Fibroblast of skin of abdomen (primary cell): ENCODE data around the gene PKD1.

Experiments
- DNase-seq: peaks from one replicate; pipeline ENCODE4 v3.0.0-alpha.2; 2013

The PKD1 gene

GRCh38 chr16:2086812-2087747, 48.6 kb downstream of the PKD1 start:
- no peak for DNase-seq

- DNase-seq, result no peak
These were observed 49.5 kb downstream of the PKD1 start for GRCh38 chr16:2086106-2086742.

GRCh38 chr16:2085669-2086068, 50.0 kb downstream of the PKD1 start:
- no peak for DNase-seq

- DNase-seq, result no peak
These were observed 50.6 kb downstream of the PKD1 start for GRCh38 chr16:2084895-2085625.

- no peak for DNase-seq
These were observed 51.6 kb downstream of the PKD1 start for GRCh38 chr16:2083876-2084780.

GRCh38 chr16:2083409-2083808, 52.3 kb downstream of the PKD1 start:
- DNase-seq, result no peak

GRCh38 chr16:2082983-2083364, 52.7 kb downstream of the PKD1 start:
- no peak for DNase-seq

- DNase-seq, result no peak
These were observed 53.3 kb downstream of the PKD1 start for GRCh38 chr16:2082171-2082982.

- DNase-seq, result no peak
These were observed 54.3 kb downstream of the PKD1 start for GRCh38 chr16:2081201-2082084.

- DNase-seq, result no peak
These were observed 55.7 kb downstream of the PKD1 start for GRCh38 chr16:2079991-2080390.

- no peak for DNase-seq
These were observed 56.3 kb downstream of the PKD1 start for GRCh38 chr16:2079311-2079800.

GRCh38 chr16:2078691-2079090, 57.0 kb downstream of the PKD1 start:
- no peak for DNase-seq

- DNase-seq, result no peak
These were observed 57.6 kb downstream of the PKD1 start for GRCh38 chr16:2078096-2078495.

- no peak for DNase-seq
These were observed 58.0 kb downstream of the PKD1 start for GRCh38 chr16:2077696-2078095.

- DNase-seq, result no peak
These were observed 58.7 kb downstream of the PKD1 start for GRCh38 chr16:2077016-2077415.

- no peak for DNase-seq
These were observed 59.4 kb downstream of the PKD1 start for GRCh38 chr16:2076072-2076865.

GRCh38 chr16:2075631-2076030, 60.1 kb downstream of the PKD1 start:
- DNase-seq, result no peak

GRCh38 chr16:2074071-2074470, 61.6 kb downstream of the PKD1 start:
- DNase-seq, result no peak

GRCh38 chr16:2072926-2073325, 62.8 kb downstream of the PKD1 start:
- no peak for DNase-seq
